Breast epithelium (tissue), 3 donors: ENCODE results near the gene DEPDC4.

Source experiments
- CTCF ChIP-seq, 3 donors: fragments of 450-650 bp; IDR thresholded peaks; one replicate each; pipeline ENCODE4 v1.5.1; 2016 to 2017; ENCODE audit warnings: antibody characterized with exemption in 3 of 3, mild to moderate bottlenecking in 3 of 3, moderate library complexity in 3 of 3
- POLR2AphosphoS5 ChIP-seq, 3 donors: sonication (generic); formaldehyde crosslinking; IDR thresholded peaks; one replicate each; pipeline ENCODE4 v1.6.1; 2017; ENCODE audit warnings: antibody characterized with exemption in 3 of 3

DNA sequence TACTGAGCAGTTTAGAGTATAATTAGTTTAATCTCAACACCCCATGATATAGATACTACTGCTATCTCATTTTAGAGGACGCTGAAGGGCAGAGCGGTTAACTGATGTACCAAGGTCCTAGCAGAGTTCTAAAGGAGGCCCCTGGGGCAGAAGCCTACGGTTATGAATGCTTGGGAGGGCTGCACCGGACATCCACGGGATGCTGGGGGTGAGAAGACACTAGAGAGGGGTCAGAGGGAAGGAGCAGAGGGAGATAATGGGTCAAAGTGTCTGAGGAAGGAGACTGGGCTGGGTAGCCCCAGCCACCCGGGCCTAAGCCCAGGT is 67.9 kb downstream of the DEPDC4 start:
- no peak for TF ChIP-seq POLR2AphosphoS5 (IDR thresholded peaks at IDR 0.05)
- no peak for TF ChIP-seq CTCF (IDR thresholded peaks at IDR 0.05)
